KMS-11 (cell line): Measurements from ENCODE around the gene MEIOC.
"Not testable (repeated sequence)": the region's sequence is repeated elsewhere in the genome, so short reads cannot be mapped to it uniquely, and the experiment has no call there.

Experiments
- H2AFZ ChIP-seq: fragments of 200-600 bp; sonication (generic); 2 replicates; pipeline ENCODE4 v1.6.1; 2016; ENCODE audit warnings: antibody characterized with exemption, mixed run types, low read depth
- H3K27ac ChIP-seq: fragments of 200-600 bp; sonication (generic); 2 replicates; pipeline ENCODE4 v1.6.1; 2016; ENCODE audit warnings: mild to moderate bottlenecking, mixed run types
- H3K27me3 ChIP-seq: fragments of 200-600 bp; sonication (generic); 2 replicates; pipeline ENCODE4 v1.6.1; 2017; ENCODE audit warnings: mild to moderate bottlenecking, low read depth, mixed run types, moderate library complexity; ENCODE audit not compliant: insufficient read depth
- H3K36me3 ChIP-seq: fragments of 200-600 bp; sonication (generic); 2 replicates; pipeline ENCODE4 v1.6.1; 2017; ENCODE audit warnings: mild to moderate bottlenecking, mixed run types; ENCODE audit not compliant: insufficient read depth
- H3K4me1 ChIP-seq: fragments of 200-600 bp; sonication (generic); 2 replicates; pipeline ENCODE4 v1.6.1; 2016; ENCODE audit warnings: mild to moderate bottlenecking, low read depth, mixed run types; ENCODE audit not compliant: poor library complexity, severe bottlenecking
- H3K4me2 ChIP-seq: fragments of 200-600 bp; sonication (generic); 2 replicates; pipeline ENCODE4 v1.7.0; 2016; ENCODE audit warnings: mild to moderate bottlenecking, mixed run types
- H3K4me3 ChIP-seq: fragments of 200-600 bp; sonication (generic); IDR thresholded peaks from 2 replicates; pipeline ENCODE4 v1.6.1; 2017; ENCODE audit warnings: low read depth, low read length, mixed read lengths; ENCODE audit not compliant: insufficient read depth
- H3K79me2 ChIP-seq: fragments of 200-600 bp; sonication (generic); 2 replicates; pipeline ENCODE4 v1.6.1; 2016; ENCODE audit warnings: low read depth, mixed run types; ENCODE audit not compliant: insufficient read depth
- H3K9ac ChIP-seq: fragments of 200-600 bp; sonication (generic); 2 replicates; pipeline ENCODE4 v1.6.1; 2016; ENCODE audit warnings: mild to moderate bottlenecking, mixed run types
- H4K20me1 ChIP-seq: fragments of 200-600 bp; sonication (generic); 2 replicates; pipeline ENCODE4 v1.6.1; 2016; ENCODE audit warnings: mild to moderate bottlenecking, mixed run types; ENCODE audit not compliant: insufficient read depth
- CTCF ChIP-seq: fragments of 200-600 bp; sonication (generic); conservative IDR thresholded peaks from 2 replicates; pipeline ENCODE4 v1.6.1; 2017; ENCODE audit warnings: low read depth, mild to moderate bottlenecking, antibody characterized with exemption, low read length, moderate library complexity, mixed read lengths

The MEIOC gene

GRCh38 chr17:44688675-44689476, 32.6 kb downstream of the MEIOC start:
- peak overlapping the region; percentile 76 for H3K9ac ChIP-seq
- H3K36me3 ChIP-seq: no peaks in the 10 kb centered on the region; the same call in 1 of the 2 replicates
- peak overlapping the region; percentile 66 for H3K27ac ChIP-seq
- peaks cover 26% of the 10 kb centered on the region for H3K4me1 ChIP-seq
- H3K4me3 ChIP-seq: peak overlapping the region; percentile 34
- TF ChIP-seq CTCF: no peak
- H3K27me3 ChIP-seq: no peaks in the 10 kb centered on the region
- H3K4me2 ChIP-seq: peak overlapping the region; percentile 91
- peaks cover 23% of the 10 kb centered on the region; the same call in 1 of the 2 replicates for H3K79me2 ChIP-seq
- H4K20me1 ChIP-seq: no peaks in the 10 kb centered on the region
- peak overlapping the region; percentile 92 for H2AFZ ChIP-seq

GRCh38 chr17:44689477-44690217, 33.4 kb downstream of the MEIOC start, which contains the start of gene CCDC43:
TSS of gene CCDC43 (minus strand) at chr17:44689776. CDS start at chr17:44689753, 23 bp downstream.
- peak within 1 kb of the TSS; percentile 92 for H2AFZ ChIP-seq
- peaks cover 23% of the 10 kb centered on the region; the same call in 1 of the 2 replicates for H3K79me2 ChIP-seq
- peak within 1 kb of the TSS; percentile 66 for H3K27ac ChIP-seq
- H3K4me1 ChIP-seq: peaks cover 26% of the 10 kb centered on the region
- H4K20me1 ChIP-seq: no peaks in the 10 kb centered on the region
- no peaks in the 10 kb centered on the region; the same call in 1 of the 2 replicates for H3K36me3 ChIP-seq
- TF ChIP-seq CTCF: no peak
- H3K9ac ChIP-seq: peak within 1 kb of the TSS; percentile 76
- peak within 1 kb of the TSS; percentile 91 for H3K4me2 ChIP-seq
- H3K27me3 ChIP-seq: no peaks in the 10 kb centered on the region
- H3K4me3 ChIP-seq: peak within 1 kb of the TSS; percentile 34

- peaks cover 26% of the 10 kb centered on the region for H3K4me1 ChIP-seq
- peak overlapping the region; percentile 92 for H2AFZ ChIP-seq
- H3K4me3 ChIP-seq, H3K27me3 ChIP-seq, H3K36me3 ChIP-seq, H4K20me1 ChIP-seq, H3K9ac ChIP-seq: not testable (repeated sequence)
- H3K4me2 ChIP-seq: peak overlapping the region; percentile 91
- TF ChIP-seq CTCF: peak; percentile 49; the same call in 1 of the 2 replicates
- peak overlapping the region; percentile 66; the same call in 1 of the 2 replicates for H3K27ac ChIP-seq
- H3K79me2 ChIP-seq: peaks cover 23% of the 10 kb centered on the region; the same call in 1 of the 2 replicates
Observed at GRCh38 chr17:44690746-44691306, 34.6 kb downstream of the MEIOC start.

- H2AFZ ChIP-seq: no peak overlapping the region
- no peak for TF ChIP-seq CTCF
Observed at GRCh38 chr17:44693609-44694008, 37.3 kb downstream of the MEIOC start.

GRCh38 chr17:44700288-44700687, 44.0 kb downstream of the MEIOC start:
- not testable (repeated sequence) for H4K20me1 ChIP-seq, H3K36me3 ChIP-seq, H3K79me2 ChIP-seq

More at GRCh38 chr17:44693609-44694008, 37.3 kb downstream of the MEIOC start:
- no peaks in the 10 kb centered on the region for H3K27me3 ChIP-seq
- H3K4me3 ChIP-seq: no peak overlapping the region
- H3K36me3 ChIP-seq: no peaks in the 10 kb centered on the region
- peaks cover 19% of the 10 kb centered on the region for H3K4me1 ChIP-seq
- no peak overlapping the region for H3K9ac ChIP-seq
- H3K27ac ChIP-seq: no peak overlapping the region
- H3K79me2 ChIP-seq: peaks cover 13% of the 10 kb centered on the region; the same call in 1 of the 2 replicates
- H3K4me2 ChIP-seq: no peak overlapping the region
- H4K20me1 ChIP-seq: no peaks in the 10 kb centered on the region

More at GRCh38 chr17:44700288-44700687, 44.0 kb downstream of the MEIOC start:
- not testable (repeated sequence) for H3K9ac ChIP-seq, H3K27me3 ChIP-seq, H2AFZ ChIP-seq, H3K4me3 ChIP-seq, H3K27ac ChIP-seq, H3K4me1 ChIP-seq, H3K4me2 ChIP-seq
